Lower leg skin (tissue), 4 donors: ENCODE measurements around the gene SSPN. TPM values are rescaled to one million over a fixed set of nuclear protein-coding genes. Genes with fewer than 3 reads are reported as not detected.

ENCODE experiments used
- DNase-seq, 2 donors: peaks; one replicate each; pipeline ENCODE4 v3.0.0-alpha.2; 2019; ENCODE audit warnings: low spot score in 2 of 2
- H3K4me3 ChIP-seq: fragments of 200-600 bp; sonication (generic); 2 replicates; pipeline ENCODE4 v1.5.1; 2017; ENCODE audit warnings: mild to moderate bottlenecking, low read depth; ENCODE audit not compliant: poor library complexity, severe bottlenecking
- POLR2A ChIP-seq, 2 donors: fragments of 450-650 bp; IDR thresholded peaks; one replicate each; pipeline ENCODE4 v1.6.1; 2016 to 2017; ENCODE audit warnings: antibody characterized with exemption in 2 of 2, mild to moderate bottlenecking in 1 of 2, moderate library complexity in 1 of 2
- WGBS, 2 donors: methylation state at CpG; one replicate each; pipeline ENCODE4 v1.1.5; 2018; 5-methylcytosine and 5-hydroxymethylcytosine counted together
- intact Hi-C: fragments of 100-400 bp; cut with DNase I; formaldehyde crosslinking; loops from one replicate; pipeline ENCODE4 v1.15.0; 2023; ENCODE audit warnings: low total_unique reads
- total RNA-seq, 4 donors: library from RNA; depleted of rRNA; stranded (reverse); fragments of >200 nt; gene quantifications; one replicate each; pipeline ENCODE4 v1.1.0, GENCODE V29; 2016
- TF ChIP-seq, protein P1 (sequence below), 3 donors: fragments of 450-650 bp; IDR thresholded peaks; one replicate each; pipeline ENCODE4 v1.5.1; 2016; ENCODE audit warnings: antibody characterized with exemption in 3 of 3, mild to moderate bottlenecking in 3 of 3, moderate library complexity in 2 of 3

The SSPN gene
- total RNA-seq, 4 donors from 2014 or later, result 4.5 to 14.1 (median 8.4) TPM

DNA sequence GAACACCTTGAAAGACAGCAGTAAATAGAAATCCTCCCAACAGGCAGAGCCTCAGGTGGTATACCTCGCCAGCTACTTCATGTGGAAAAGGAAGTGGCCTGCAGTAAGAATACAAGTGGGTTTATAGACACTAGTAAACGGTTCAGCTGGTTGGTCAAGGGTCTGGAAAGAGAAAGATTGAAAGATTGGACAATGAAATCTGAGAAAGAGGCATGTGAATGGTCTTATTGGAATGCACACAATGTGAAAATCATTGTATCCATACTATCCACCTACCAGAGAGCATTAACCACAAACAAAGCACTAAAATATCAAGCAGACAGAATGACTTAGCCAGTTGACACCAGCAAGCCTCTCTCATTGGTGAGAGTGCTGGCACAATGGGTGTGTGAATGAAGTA, 98.2 kb downstream of the SSPN start:
- no peak for DNase-seq
- intact Hi-C loops, result no loop called here
- H3K4me3 ChIP-seq, result no peak overlapping the region
- 72 to 88% methylated on average over 2 of the region's 2 CpGs for WGBS, 2 donors
- TF ChIP-seq, protein P1, sequence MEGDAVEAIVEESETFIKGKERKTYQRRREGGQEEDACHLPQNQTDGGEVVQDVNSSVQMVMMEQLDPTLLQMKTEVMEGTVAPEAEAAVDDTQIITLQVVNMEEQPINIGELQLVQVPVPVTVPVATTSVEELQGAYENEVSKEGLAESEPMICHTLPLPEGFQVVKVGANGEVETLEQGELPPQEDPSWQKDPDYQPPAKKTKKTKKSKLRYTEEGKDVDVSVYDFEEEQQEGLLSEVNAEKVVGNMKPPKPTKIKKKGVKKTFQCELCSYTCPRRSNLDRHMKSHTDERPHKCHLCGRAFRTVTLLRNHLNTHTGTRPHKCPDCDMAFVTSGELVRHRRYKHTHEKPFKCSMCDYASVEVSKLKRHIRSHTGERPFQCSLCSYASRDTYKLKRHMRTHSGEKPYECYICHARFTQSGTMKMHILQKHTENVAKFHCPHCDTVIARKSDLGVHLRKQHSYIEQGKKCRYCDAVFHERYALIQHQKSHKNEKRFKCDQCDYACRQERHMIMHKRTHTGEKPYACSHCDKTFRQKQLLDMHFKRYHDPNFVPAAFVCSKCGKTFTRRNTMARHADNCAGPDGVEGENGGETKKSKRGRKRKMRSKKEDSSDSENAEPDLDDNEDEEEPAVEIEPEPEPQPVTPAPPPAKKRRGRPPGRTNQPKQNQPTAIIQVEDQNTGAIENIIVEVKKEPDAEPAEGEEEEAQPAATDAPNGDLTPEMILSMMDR (IDR thresholded peaks at IDR 0.05), result no peak
- no peak for TF ChIP-seq POLR2A (IDR thresholded peaks at IDR 0.05)

DNA sequence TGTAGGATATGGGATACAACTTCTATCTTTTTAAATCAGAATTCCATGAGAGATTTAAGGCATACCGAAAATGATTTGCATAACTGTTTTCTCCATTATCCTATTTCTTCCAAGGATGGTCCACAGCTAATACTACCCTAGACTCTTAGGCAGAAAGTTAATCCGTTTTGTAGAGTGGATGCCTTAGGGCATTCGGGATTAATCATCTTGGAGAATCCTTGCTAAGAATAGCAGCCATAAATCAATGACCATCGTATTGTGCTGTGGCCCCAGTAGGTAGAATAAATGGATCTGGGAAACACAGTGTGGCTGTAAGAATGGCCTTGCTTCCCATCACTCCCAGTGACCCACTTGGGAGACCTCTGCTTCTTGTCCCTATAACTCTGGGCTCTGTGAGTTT, 99.6 kb downstream of the SSPN start:
- WGBS, 2 donors, result 78 to 82% methylated on average over 4 of the region's 4 CpGs
- DNase-seq, result no peak
- intact Hi-C loops, result no loop called here
- no peak for TF ChIP-seq POLR2A (IDR thresholded peaks at IDR 0.05)
- TF ChIP-seq, protein P1 (IDR thresholded peaks at IDR 0.05), result no peak
- H3K4me3 ChIP-seq, result no peak overlapping the region

DNA sequence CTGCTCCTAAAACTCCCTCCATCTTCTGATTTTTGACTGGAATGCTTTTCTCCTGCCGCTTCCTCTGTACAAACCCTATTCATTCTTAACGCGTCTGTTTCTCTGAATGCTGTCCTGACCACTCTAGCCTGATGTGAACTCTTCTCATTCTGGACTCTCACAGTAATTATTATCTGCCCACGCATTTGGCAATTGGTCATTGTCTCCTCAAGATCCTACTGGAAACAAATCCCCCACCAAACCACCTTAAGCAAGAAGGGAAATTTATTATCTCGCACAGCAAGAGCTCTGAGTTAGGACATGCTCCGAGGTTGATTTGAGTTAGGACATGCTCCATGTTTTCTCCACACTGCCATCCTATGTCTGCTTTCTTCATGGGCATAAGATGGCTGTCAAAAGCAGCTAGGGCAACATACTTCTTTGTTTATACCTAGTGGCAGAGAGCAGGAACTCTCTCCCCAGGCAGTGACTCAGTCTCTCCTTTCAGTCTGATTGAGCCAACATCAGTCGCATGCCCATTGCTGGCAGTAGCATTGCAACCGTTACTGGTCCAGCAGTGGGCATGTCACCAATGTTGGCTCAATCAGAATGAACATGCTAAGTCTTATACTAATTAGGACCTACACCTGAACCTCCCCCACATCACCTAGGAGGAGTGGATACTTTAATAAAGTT, 102.2 kb downstream of the SSPN start:
- intact Hi-C loops, result no loop called here
- TF ChIP-seq POLR2A (IDR thresholded peaks at IDR 0.05), result no peak
- TF ChIP-seq, protein P1 (IDR thresholded peaks at IDR 0.05), result no peak
- 73 to 79% methylated on average over 8 of the region's 8 CpGs for WGBS, 2 donors
- no peak overlapping the region for H3K4me3 ChIP-seq
- DNase-seq, result no peak

DNA sequence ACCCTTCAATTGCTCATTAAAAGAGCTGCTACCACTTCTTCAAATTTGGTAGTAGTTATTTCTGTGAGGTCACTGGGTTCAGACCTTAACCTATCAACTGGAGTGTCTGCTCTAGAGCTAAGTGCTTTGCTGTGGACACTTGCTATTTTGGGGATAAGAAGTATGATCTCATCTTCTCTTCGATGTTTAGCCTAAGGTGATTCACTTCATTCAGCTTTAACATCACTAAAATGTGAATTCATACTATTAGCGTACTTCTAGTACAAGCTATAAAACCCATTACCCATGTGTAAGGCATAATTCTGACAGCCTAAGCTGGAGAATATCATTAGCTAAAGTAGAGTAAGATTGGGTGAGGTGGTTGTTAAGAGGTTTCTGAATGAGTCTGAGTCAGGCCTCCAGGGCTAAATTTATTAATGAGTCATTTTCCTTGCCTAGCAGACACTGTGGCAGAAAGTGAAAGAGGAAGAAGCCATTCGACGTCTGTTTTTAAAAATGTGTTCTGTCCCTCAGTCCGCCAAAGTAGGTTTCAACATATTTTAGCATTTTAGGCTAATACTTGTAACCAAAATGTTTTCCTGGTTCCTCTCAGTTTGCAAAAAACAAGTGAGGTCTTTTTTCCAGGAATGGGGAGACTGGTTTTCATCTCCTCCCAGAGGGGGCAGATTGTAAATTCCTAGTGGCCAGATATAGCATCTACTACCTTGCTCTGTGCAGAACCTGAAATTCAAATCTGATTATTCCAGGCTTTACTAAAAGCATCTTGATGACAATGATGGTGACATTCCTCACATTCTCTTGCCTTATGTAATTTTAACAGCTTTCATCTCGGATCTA, 103.6 kb downstream of the SSPN start:
- TF ChIP-seq POLR2A (IDR thresholded peaks at IDR 0.05), result no peak
- TF ChIP-seq, protein P1 (IDR thresholded peaks at IDR 0.05), result no peak
- 18% methylated on average over 6 of the region's 6 CpGs for WGBS, 2 donors
- intact Hi-C loops, result no loop called here
- no peak overlapping the region for H3K4me3 ChIP-seq
- DNase-seq, result peak in 1 of 2 donors; percentile 45

DNA sequence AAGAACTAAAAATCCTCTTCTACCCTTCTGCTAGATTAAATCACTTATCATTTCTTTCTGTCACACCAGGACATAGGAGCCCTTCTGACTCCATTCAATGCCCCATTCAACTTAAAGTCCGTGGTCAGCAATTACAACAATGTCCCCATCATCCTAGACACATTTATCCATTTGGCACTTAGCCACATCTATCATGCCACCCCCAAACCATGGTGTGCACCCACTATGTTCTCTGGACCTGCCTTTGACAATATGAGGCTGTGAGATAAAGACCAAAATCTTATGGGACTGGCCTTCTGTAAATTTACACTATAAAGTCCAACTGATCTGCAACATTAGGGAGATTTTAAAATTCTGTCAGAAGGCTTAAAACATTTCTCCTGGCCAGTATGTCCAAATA, 104.4 kb downstream of the SSPN start:
- TF ChIP-seq, protein P1 (IDR thresholded peaks at IDR 0.05), result no peak
- no peak for TF ChIP-seq POLR2A (IDR thresholded peaks at IDR 0.05)
- 86% methylated on average over 1 of the region's 1 CpG for WGBS, 2 donors
- H3K4me3 ChIP-seq, result no peak overlapping the region
- no peak for DNase-seq
- intact Hi-C loops, result no loop called here

Other genes starting within 250 kb of the SSPN start
- 10 to 100 TPM in 2 of 4 donors, 1 to 10 TPM in 2; 5.4 to 20.7 (median 9.6) TPM for gene RASSF8, start 236.9 kb upstream of the SSPN start, total RNA-seq
- gene BHLHE41, start 70.5 kb upstream of the SSPN start, total RNA-seq, result 10 to 100 TPM in 1 of 4 donors, 1 to 10 TPM in 3; 4.9 to 14.5 (median 7.2) TPM